ENCODE results near the gene KNOP1. TPM values are rescaled to one million over a fixed set of nuclear protein-coding genes. Genes with fewer than 3 reads are reported as not detected.

The KNOP1 gene
- total RNA-seq, 1 experiment from 2014 or later, result 93.9 TPM

DNA sequence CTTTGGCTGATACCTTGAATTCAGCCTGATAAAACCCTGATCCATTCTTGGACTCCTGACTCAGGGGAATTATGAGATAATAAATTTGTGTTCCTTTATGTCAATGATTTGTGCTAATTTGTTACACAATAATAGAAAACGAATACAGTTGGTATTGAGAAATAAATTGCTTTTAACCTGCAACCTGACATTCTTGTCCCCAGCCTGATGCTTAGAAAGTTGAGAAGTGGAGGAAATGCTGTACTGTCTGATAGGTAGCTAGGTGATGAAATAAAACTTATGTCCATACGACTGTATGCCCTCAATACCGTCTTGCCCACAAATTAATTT is 10.6 kb upstream of the KNOP1 start:
- no peak for DNase-seq
- Histone ChIP-seq H3K27me3 (ENCODE audit: insufficient read depth, low read length) (no peaks in the 10 kb centered on the region), H3K4me1 (ENCODE audit: insufficient read depth, low read length) (no peaks in the 10 kb centered on the region), H3T11ph (ENCODE audit: low read length) (no peak overlapping the region), H3K4me2 (ENCODE audit: insufficient read depth, insufficient read length, low read length) (no peak overlapping the region), H3K79me2 (ENCODE audit: insufficient read depth, low read length) (no peaks in the 10 kb centered on the region), H4K91ac (ENCODE audit: insufficient read length, low read depth, low read length) (no peak overlapping the region), H2AFZ (ENCODE audit: low read length) (no peak overlapping the region), H2BK12ac (ENCODE audit: insufficient read length, low read depth, low read length) (no peak overlapping the region), H3K9ac (ENCODE audit: extremely low read depth, insufficient read length, low read length) (no peak overlapping the region), H3K18ac (ENCODE audit: insufficient read length, low read depth, low read length) (no peak overlapping the region), H4K20me1 (ENCODE audit: control insufficient read depth, insufficient read depth, insufficient read length) (no peaks in the 10 kb centered on the region), H3K23me2 (ENCODE audit: insufficient read length, low read depth, low read length, poor library complexity, severe bottlenecking) (no peaks in the 10 kb centered on the region), H3K23ac (ENCODE audit: insufficient read length, low read depth, low read length) (no peak overlapping the region), H2BK20ac (ENCODE audit: low read depth, low read length, poor library complexity, severe bottlenecking) (no peak overlapping the region), H2BK5ac (ENCODE audit: insufficient read length, low read length) (no peak overlapping the region), H3K9me3 (ENCODE audit: control insufficient read depth, low read depth, low read length) (no peaks in the 10 kb centered on the region), H3K14ac (ENCODE audit: insufficient read depth, low read length) (no peak overlapping the region), H2BK15ac (ENCODE audit: low read depth, low read length) (no peak overlapping the region), H3K79me1 (ENCODE audit: insufficient read depth, low read depth, low read length, poor library complexity, severe bottlenecking) (no peaks in the 10 kb centered on the region), H3K56ac (ENCODE audit: insufficient read length, low read depth, low read length) (no peak overlapping the region), H4K5ac (ENCODE audit: insufficient read length, low read depth, low read length) (no peak overlapping the region), H3K27ac (ENCODE audit: insufficient read length, low read depth, low read length) (no peak overlapping the region), H2AK5ac (ENCODE audit: insufficient read length, low read length) (no peak overlapping the region), H3K4ac (ENCODE audit: low read depth, low read length) (no peak overlapping the region), H2BK120ac (ENCODE audit: low read depth, low read length, poor library complexity, severe bottlenecking) (no peak overlapping the region), H4K8ac (replicated peaks; ENCODE audit: insufficient read length, low read depth, low read length) (no peak overlapping the region)
- WGBS (ENCODE audit: extremely low coverage, insufficient read length, low lambda C conversion rate), result no CpG with 5 or more reads among the region's 3 CpGs
- Mint-ChIP-seq H3K4me1 (peaks cover 6 to 7% of the 10 kb centered on the region in 2 experiments), H3K4me3 (no peak overlapping the region), H3K36me3 (ENCODE audit: insufficient read depth in 1 of 3, low read depth in 3 of 3) (peaks cover 0 to 6% (median 4%) of the 10 kb centered on the region in 3 experiments; a peak in 3 of 7 replicates), H3K27ac (no peak overlapping the region; a peak in 1 of 7 replicates), H3K27me3 (ENCODE audit: low read depth) (no peaks in the 10 kb centered on the region), H3K9me3 (no peaks in the 10 kb centered on the region)
- no peak for TF ChIP-seq CTCF (conservative IDR thresholded peaks at IDR 0.05)
